SK-N-SH treated with all-trans-retinoic acid at 6 μM for 48 hours (cell line): Measurements from ENCODE around the gene PLEKHB1.

Experiments
- ISL1 ChIP-seq: fragments of 250-450 bp; sonication (Bioruptor Pico); IDR thresholded peaks from 2 replicates; pipeline ENCODE4 v2.1.2; 2022; ENCODE audit warnings: mild to moderate bottlenecking, moderate library complexity
- PATZ1 ChIP-seq: fragments of 250-450 bp; sonication (Bioruptor Pico); IDR thresholded peaks from 2 replicates; pipeline ENCODE4 v1.8.0; 2020; ENCODE audit warnings: mild to moderate bottlenecking, moderate library complexity, borderline replicate concordance
- PPARA ChIP-seq: fragments of 250-450 bp; sonication (Bioruptor Pico); IDR thresholded peaks from 2 replicates; pipeline ENCODE4 v1.5.0; 2020; ENCODE audit warnings: mild to moderate bottlenecking, borderline replicate concordance
- RARB ChIP-seq: fragments of 250-450 bp; sonication (Bioruptor Pico); IDR thresholded peaks from 2 replicates; pipeline ENCODE4 v1.8.0; 2021; ENCODE audit warnings: mild to moderate bottlenecking, moderate library complexity
- ZNF565 ChIP-seq: fragments of 450-650 bp; formaldehyde crosslinking; conservative IDR thresholded peaks from 2 replicates; pipeline ENCODE4 v1.5.0; 2020; ENCODE audit warnings: low read depth, mild to moderate bottlenecking, moderate library complexity
- ZNF8 ChIP-seq: fragments of 450-650 bp; formaldehyde crosslinking; IDR thresholded peaks from 2 replicates; pipeline ENCODE4 v1.5.0; 2020; ENCODE audit warnings: mild to moderate bottlenecking, moderate library complexity
- TF ChIP-seq, protein P1 (sequence below): fragments of 250-450 bp; sonication (Bioruptor Pico); IDR thresholded peaks from 2 replicates; pipeline ENCODE4 v1.8.0; 2021; ENCODE audit warnings: low read depth, mild to moderate bottlenecking, moderate library complexity, borderline replicate concordance

GRCh38 chr11:73662445-73663157 lies 16.2 kb downstream of the PLEKHB1 start:
- no peak for TF ChIP-seq ISL1 (CRISPR knock-in tag)
- no peak for TF ChIP-seq ZNF8
- no peak for TF ChIP-seq PPARA (CRISPR knock-in tag)
- no peak for TF ChIP-seq ZNF565 (CRISPR knock-in tag)
- TF ChIP-seq PATZ1 (CRISPR knock-in tag): no peak
- TF ChIP-seq RARB (CRISPR knock-in tag): no peak
- TF ChIP-seq, protein P1, sequence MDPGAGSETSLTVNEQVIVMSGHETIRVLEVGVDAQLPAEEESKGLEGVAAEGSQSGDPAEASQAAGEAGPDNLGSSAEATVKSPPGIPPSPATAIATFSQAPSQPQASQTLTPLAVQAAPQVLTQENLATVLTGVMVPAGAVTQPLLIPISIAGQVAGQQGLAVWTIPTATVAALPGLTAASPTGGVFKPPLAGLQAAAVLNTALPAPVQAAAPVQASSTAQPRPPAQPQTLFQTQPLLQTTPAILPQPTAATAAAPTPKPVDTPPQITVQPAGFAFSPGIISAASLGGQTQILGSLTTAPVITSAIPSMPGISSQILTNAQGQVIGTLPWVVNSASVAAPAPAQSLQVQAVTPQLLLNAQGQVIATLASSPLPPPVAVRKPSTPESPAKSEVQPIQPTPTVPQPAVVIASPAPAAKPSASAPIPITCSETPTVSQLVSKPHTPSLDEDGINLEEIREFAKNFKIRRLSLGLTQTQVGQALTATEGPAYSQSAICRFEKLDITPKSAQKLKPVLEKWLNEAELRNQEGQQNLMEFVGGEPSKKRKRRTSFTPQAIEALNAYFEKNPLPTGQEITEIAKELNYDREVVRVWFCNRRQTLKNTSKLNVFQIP (CRISPR knock-in tag): no peak
